Liver (tissue), 3 donors: ENCODE measurements around the gene COL11A2.

Experiments
- CTCF ChIP-seq: fragments of 150-350 bp; IDR thresholded peaks from 2 replicates; pipeline ENCODE4 v1.5.1; 2017; ENCODE audit warnings: improper control_type of control experiment, low read depth, low read length; ENCODE audit not compliant: missing input control
- EGR1 ChIP-seq, 2 donors: IDR thresholded peaks; 2 replicates each; pipeline ENCODE4 v1.6.1; 2016 to 2018; ENCODE audit warnings: antibody characterized with exemption in 2 of 2, low read depth in 2 of 2
- GABPA ChIP-seq, 2 donors: IDR thresholded peaks in 1 of 2; conservative IDR thresholded peaks in 1 of 2; 2 replicates each; pipeline ENCODE4 v1.6.1; 2016; ENCODE audit warnings: antibody characterized with exemption in 2 of 2, mild to moderate bottlenecking in 1 of 2, moderate library complexity in 1 of 2
- MAX ChIP-seq: IDR thresholded peaks from 2 replicates; pipeline ENCODE4 v1.6.1; 2016; ENCODE audit warnings: antibody characterized with exemption
- RAD21 ChIP-seq, 2 donors: IDR thresholded peaks; 2 replicates each; pipeline ENCODE4 v1.6.1; 2016; ENCODE audit warnings: antibody characterized with exemption in 2 of 2, mild to moderate bottlenecking in 2 of 2
- RXRA ChIP-seq, 2 donors: IDR thresholded peaks; 2 replicates each; pipeline ENCODE4 v1.6.1; 2017 to 2018; ENCODE audit warnings: antibody characterized with exemption in 2 of 2, mild to moderate bottlenecking in 1 of 2
- donor health status: healthy.
- donor health status: healthy.

- TF ChIP-seq GABPA (IDR thresholded peaks at IDR 0.05 in 1 of 2, conservative IDR thresholded peaks at IDR 0.05 in 1 of 2) (no peak), CTCF (no peak), MAX (no peak), EGR1 (IDR thresholded peaks at IDR 0.05; ENCODE audit: low read depth in 2 of 2) (no peak), RXRA (IDR thresholded peaks at IDR 0.05) (no peak), RAD21 (IDR thresholded peaks at IDR 0.05) (no peak)
Measured at GRCh38 chr6:33241968-33242367, 49.7 kb upstream of the COL11A2 start.
